Glomerular visceral epithelial cell (primary cell): ENCODE data around the gene SMIM36.
"Not testable (repeated sequence)": the region's sequence is repeated elsewhere in the genome, so short reads cannot be mapped to it uniquely, and the experiment has no call there.

Source experiments
- DNase-seq: peaks from one replicate; pipeline ENCODE4 v3.0.0-alpha.2; 2016; ENCODE audit errors: extremely low spot score

SMIM36 gene

DNA sequence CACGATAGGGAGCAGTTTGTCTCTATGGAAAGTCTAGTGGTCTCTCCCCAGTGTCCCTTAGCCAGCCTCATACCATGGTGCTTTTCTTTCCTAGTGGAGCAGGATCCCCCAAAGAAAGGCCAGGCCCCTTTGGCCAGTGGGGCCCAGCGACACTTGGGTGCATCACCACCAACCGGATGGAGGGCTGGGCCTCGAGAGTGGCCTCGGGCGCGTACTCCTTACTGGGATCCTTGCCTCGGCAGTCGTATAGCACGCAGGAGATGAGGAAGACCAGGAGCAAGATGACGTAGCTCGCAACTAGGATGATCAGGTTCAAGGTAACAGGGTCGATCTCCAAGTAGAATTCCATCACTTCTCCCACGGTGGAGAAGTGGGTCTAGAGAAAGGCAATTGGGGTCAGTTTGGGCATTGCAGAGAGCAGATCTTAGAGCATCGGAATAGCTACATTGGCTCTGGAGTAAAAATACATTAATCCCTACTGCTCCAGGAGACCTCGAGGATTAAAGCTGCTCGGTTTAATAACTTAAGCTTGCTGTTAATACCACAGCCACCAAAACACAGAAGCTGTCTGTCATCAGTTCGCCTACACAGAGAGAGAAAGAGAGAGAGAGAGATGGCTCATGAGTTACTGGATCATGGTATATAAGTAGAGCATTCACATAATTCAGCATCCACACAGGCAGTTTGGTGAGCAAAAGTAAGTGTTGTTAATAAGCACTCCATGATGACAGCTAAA, at the start of gene SMIM36:
Gene SMIM36, minus strand, starts transcription at position 467 of the 736 bp plus-strand sequence.
- DNase-seq: no peak

DNA sequence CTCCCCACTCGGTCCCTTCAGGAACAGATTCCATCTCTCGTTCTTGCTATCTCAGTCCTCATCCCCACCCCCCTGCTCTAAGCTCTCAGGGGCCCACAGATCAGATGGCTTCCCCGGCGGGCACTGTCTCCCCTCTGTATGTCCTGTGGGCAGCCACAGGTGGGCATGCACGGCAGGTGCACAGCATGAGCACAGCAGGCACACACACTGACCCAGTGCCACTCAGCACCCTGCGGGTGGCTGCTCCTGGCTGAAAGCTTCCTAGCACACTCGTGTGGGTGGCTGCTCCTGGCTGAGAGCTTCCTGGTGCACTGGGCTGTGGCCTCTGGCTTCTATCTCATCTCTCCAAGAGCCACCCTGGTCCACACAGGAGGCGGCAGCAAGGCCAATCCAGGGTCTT, 44.5 kb upstream of the SMIM36 start:
- no peak for DNase-seq

DNA sequence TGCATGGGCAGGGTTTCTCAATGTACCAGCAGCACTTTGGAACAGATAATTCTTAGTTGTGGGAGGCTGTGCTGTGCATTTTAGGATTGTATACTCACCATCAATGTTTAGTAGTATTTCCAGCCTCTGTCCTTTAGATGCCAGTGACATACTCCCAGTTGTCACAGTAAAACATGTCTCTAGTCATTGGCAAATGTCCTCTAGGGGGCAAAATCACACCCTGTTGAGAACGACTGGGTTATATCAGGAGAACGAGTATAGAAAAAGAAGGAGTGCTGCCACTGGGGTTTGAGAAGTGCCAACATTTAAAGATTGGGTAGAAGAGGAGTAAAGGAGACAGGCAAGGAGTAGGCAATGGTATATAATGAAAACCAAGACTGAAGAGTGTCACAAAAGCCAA, 37.9 kb upstream of the SMIM36 start:
- no peak for DNase-seq

DNA sequence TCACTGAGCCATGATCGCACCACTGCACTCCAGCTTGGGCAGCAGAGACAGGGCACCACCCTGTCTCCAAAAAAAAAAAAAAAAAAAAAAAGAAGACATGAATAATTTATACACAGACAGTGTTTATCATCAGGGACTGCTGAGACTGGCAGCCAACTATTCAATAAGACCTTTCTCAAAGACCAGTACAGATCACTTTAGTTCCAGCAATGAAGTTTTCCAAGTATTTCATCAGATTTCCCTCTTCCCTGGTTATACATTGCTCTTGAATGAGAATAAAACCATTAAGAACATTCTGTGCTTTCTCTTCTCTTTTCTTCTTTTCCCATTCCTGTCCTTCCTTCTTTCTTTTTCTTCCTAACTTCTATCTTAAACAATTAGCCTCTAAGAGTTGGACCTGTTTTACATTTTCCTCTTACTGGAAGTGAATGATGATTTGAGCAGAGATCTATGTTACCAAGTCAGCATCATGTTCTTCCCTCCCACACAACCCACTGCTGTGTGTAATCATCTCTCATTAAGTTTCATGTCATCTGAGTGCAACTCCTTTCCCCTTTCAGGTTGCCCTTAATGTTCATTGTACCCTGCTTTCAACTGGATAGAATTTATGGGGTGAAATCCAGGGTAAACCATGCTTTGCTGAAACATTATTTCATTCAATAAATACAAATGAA, 35.9 kb upstream of the SMIM36 start:
- no peak for DNase-seq

DNA sequence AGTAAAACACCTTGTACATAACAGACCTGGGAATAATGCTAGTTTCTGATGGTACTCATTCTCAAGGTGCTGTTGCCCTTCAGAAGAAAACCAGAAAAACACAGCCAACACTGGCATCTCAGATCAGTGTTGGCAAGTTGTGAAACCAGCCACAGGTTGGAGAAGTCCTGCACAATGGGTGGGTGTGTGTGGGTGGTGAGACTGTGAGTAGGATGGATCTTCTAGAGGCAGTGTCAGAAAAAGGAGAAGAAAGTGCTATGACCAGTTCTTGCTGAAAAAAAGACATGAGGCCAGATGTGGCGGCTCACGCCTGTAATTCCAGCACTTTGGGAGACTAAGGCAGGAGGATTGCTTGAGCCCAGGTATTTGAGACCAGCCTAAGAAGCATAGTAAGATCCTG, 35.2 kb upstream of the SMIM36 start:
- DNase-seq: no peak

DNA sequence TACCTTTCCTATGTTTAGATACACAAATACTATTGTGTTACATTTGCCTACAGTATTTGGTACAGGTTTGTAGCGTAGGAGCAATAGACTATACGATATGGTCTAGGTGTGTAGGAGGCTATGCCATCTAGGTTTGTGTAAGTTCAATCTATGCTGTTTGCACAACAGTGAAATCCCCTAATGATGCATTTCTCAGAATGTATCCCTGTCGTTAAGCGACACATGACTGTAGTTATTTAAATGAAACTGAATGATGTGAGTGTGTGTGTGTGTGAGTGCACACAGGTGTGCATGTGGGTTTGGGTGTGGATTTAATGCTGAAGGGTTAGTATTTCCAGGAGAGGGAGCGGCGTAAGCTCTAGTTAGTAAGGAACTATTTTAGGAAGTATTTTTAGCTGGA, 34.6 kb upstream of the SMIM36 start:
- DNase-seq: no peak

DNA sequence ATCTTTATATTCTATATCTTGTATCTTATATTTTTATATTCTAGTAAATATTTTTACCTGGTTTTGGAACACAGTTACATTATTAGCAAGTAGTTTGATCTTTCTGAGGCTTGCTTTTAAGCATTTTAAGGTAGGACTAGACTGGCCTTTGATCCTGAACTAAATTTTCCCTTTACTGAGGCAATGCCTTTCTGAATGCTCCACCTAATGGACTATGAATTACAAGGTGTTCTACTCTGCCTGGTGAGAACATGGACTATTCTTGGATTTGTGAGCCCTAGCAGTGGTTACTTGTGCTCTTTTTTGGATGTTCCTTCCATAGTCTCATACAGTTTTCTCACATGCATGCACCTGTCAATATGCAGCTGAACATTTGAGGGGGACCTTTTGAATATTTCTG, 32.5 kb upstream of the SMIM36 start:
- no peak for DNase-seq

DNA sequence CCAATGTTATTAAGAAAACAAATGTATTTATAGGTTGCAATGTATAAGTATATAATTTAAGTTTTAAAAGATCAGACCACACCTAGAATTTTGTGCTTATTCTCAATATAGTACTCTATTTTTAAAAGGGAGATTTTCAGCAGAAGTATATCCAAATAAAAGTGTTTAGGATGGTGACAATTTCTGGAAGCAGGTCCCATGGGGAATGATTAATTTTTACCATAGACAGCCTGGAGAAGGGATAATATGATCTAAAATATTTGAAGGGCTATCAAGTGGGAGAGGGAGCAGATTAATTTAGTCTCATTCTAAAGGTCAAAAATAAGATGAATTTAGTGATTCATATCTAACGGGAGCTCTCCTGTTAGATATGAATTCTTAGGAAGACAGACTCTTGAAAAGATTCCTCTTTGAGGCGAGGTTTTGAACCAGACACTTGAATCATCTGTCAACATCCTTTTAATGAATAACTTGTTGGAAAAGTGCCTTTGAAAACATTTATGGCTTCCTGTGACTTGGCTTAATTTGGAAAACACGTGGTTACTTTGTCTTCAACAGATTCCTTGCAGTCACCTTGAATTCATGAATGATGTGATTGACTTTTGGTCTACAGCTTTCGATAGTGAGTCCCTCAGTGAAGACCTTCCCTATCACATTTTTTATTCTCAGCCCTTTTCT, 29.3 kb upstream of the SMIM36 start:
- DNase-seq: peak; percentile 33

DNA sequence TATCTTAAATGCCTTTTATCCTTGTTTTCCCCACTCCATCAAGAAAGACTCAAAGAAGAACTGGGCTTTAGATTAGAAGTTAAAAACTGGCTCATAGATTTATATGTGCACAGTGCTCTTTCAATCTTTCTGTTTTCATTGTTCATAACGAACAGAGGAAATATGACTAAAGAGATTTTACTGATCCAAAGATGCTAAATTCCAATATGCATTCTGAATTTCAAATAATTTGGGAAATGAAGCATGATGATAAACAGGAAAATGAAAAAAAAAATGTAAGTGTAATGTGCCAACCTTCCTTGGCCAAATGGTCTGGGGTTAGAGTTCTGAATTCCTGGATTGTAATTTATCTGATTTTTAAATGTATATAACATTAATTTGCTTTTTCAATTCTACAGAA, 25.0 kb upstream of the SMIM36 start:
- DNase-seq: no peak

DNA sequence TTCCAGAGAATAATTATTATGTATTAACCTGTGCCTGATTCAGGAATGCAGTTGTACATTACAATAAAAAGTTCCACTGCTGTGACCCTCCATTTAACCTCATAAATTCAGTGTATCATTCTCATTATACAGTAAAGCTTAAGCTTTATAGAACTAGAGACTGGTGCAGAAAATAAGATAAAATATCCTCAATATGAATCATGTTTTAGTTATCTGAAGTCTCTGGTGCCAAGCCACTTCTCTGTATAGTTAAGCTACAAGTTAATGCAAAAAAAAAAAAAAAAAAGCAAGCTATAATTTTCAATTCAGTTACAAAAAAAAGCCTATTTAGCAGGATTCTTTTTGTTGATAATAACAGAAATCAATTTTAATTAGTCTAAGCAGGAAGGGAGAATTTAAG, 22.4 kb upstream of the SMIM36 start:
- DNase-seq: no peak

DNA sequence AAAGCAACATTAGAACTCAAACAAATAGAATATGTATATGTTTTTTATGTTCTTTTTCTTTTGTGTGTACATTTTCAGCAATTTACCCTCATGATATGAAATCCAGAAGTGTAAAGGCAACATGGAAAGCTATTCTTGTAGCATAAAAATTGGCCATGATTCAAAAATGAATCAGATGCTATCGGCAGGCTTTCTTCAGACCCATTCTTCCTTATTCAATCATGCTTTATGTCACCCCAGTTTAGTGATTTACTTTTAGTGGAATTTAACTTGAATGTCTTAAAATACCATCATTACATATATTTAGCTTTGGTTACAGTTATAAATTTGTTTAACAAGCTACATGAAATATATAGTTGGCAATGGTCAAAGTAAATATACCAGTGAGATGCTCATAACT, 21.4 kb upstream of the SMIM36 start:
- DNase-seq: no peak

DNA sequence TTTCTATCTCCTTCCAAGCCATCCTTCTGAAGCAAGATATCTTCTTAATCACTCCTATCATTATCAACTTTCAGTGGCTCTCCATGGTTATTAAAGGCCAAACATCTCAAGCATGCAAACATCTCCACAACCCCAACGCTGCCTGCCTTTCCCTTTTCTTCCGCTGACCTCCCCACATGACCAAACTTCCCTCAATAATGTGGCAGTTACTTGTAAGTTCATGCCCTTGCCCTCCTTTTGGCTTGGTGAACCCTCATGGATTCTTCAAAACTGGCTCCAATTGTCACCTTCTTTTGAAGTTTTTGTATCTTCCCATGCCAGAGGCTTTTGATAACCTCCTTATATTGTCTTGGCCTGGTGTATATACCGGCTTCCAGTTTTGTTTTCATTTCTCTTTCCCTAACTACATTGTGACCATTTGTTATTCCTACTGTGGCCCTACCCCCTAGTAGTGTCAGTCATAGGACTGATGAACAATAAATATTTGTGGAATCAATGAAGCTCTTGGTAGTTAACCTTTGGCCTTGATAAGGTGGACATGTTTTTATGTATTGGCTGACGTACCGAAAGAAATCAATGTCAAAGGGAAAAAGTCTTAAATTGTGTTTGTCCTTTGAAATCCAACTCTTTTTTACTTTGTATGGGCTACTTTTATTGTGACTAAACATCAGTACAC, 19.9 kb upstream of the SMIM36 start:
- DNase-seq: no peak

DNA sequence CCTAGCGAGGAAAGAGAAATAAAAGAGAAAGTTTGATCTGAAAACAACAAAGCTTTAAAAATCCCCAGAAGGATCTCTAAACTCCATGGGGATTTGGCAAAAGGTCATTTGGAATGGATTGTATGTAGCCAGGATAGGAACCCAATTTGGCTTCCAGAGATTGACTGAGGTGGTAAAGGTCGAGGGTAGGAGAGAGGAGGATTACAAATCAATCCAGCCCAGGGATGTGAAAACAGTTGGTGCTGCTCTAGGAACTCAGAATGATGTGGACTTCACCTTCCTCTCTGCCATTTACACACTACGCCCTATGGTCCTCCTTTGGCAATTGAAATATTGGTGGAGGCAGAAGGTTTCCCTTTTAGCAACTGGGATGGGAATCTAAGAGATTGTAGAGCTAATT, 18.8 kb upstream of the SMIM36 start:
- DNase-seq: no peak

DNA sequence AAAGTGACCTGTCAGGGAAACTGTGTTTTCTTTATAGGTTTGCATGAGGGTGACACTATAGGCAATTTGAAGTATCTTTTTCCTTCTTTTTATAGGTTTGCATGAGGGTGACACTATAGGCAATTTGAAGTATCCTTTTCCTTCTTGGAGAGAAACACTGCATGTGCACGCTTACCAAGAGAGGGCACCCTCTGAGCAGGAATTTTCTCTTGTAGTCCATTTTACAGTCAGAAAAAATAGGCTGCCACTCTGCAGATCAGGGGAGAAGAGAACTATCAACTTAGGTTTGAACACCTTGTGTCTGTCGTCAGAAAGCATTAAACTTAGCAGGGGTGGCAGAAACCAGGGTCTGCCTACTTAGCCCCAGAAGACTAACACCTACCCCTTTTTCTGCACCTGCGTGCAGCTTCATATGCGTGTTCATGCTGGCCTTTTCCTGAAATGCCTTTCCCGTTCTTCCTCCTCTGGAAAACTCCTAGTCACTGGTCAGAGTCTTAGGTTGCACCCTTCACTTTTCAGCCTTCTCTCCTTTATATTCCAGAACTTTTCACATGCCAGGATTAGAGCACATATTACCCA, 16.4 kb upstream of the SMIM36 start:
- DNase-seq: peak; percentile 6

DNA sequence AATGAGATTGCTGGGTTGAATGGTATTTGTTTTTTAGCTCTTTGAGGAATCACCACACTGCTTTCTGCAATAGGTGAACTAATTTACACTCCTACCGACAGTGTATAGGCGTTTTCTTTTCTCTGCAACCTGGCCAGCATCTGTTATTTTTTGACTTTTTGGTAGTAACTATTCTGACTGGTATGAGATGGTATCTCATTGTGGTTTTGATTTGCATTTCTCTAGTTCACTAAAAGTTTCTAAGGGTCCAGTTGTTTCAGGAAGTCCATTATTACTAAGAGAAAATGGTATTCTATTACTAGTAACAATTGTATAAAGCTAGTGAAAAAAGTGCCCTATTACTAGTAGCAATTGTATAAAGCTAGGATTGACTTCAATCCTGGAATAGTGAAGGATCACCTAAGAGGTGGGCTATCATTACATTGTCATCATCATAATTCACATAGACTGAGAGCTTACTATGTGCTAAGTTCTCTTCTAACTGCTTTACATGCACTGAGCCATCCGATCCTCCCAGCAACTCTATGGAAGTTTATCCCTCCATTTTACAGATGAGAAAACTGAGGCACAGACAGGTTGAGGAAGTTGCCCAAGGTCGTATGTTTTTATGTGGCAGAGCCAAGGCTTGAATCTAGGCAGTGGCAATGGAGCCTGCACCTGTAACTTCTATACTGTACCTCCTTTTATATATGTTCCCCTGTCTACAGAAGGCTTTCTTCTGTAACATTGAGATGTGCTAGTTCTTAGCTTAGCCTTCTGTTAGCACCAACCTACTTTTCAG, 13.4 kb upstream of the SMIM36 start:
- DNase-seq: no peak

DNA sequence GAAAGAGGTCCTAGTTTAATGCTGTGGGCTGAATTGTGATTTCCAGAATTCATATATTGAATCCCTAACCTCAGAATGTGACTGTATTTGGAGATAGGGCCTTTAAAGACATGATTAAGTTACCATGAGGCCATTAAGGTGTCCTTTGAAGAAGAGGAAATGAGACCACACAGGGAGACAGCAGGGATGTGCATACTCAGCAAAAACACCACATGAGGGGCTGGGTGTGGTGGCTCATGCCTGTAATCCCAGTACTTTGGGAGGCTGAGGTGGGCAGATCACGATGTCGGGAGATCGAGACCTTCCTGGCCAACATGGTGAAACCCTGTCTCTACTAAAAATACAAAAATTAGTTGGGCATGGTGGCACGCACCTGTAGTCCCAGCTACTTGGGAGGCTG, 11.8 kb upstream of the SMIM36 start:
- not testable (repeated sequence) for DNase-seq

DNA sequence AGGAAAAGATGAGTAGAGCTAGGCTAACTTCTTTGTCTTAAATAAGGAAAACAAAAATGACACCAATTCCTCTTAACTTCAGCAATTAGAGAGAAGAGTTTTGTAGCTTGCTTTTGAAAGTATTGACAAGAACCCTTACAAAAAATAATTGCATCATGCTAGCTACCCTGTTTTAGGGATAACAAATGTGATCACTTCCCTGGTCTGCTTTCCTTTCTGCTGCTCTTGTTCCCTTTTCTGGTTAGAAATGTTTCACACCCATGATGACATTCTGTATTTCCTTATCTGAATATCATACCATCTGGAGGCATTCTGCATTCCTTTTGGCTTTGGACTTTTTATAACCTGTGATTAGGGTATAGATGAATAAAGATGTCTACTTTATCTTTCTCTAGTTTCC, 9.9 kb upstream of the SMIM36 start:
- DNase-seq: no peak

DNA sequence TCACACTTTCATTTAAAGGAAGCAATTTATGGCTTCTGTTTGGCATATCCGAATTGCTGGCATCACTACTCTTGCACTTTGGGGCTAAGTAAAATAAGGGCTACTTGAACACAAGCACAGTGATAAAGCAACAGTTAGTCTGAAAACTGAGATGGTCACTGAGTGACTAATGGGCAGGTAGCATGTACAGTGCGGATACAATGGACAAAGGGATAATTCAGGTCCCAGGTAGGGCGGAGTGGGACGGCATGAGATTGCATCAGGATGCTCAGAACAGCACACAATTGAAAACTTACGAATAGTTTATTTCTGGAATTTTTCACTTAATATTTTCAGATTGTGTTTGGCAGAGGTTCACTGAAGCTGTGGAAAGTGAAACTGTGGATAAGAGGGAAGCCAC, 9.2 kb upstream of the SMIM36 start:
- DNase-seq: no peak

DNA sequence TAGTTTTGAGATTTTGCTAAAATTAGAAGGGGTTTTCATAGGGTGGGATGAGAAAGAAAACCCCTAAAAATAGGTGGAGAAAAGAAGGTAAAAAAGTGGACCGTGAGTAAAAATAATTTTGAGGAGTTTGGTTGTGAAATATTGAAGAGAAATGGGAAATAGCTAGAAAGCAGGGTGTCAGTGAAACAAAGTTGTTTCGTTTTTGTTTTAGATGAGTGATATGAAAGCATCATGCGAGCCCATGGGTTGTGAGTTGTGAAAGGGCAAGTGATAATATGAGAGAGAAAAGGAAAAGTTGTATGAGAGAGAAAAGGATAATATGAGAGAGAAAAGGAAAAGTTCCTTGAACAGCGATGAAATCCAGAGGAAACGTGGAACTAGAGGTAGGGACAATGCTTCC, 7.3 kb upstream of the SMIM36 start:
- DNase-seq: no peak

DNA sequence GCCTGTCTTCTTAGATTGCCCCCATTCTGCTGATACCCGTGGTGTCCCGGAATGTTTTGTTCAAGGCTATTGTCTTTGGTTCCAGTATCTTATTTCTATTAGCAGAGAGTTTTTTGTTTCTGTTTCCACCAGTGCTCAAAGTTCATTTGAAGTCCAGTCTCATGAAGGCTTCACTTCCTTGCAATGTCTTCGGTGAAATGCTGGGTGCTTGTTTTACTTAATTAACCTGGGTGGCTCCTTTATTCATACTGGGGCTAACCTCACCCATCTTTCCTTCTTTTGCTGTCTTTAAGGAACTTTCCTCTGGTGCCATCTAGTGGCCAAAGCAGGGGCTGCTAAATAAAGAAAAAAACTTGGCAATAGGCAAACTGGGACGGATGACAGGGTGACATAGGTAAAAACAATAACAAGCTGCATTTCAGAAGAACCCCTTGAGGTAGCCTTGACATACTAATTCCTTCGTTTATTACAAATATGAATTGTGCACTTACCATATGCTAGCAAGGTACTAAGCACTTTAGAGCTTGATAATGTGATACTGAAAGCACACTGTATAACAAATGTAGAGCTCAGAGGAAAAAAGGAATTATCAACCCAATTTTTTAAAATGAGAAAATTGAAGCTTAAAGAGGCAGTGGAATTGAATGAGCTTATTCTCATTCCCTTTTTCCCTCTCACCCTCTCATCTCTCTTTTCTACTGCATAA, 2.8 kb upstream of the SMIM36 start:
- peak; percentile 78 for DNase-seq

DNA sequence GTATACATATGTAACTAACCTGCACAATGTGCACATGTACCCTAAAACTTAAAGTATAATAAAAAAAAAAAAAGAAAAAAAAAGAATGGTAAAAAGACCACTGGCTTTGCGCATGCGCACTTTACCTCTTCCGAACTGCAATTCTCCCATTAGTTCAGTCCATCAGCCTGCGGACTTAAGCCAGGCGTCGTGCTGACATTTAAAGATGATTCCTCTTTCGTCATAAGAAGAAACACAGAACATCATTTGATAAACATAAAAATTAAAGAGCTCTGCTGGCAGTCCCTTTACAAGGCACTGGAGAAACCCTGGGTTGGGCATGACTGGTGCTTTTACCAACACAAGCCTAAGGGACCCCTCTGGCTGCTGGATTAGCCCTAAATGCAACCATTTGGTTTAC, 3.6 kb downstream of the SMIM36 start:
- DNase-seq: not testable (repeated sequence)
